K562 (cell line): ENCODE data around the gene GNAQ. TPM values are rescaled to one million over a fixed set of nuclear protein-coding genes. Genes with fewer than 3 reads are reported as not detected.
A peak's percentile ranks its signal among the peaks of the same experiment; 100 is the strongest.

ENCODE experiments used
- CBFA2T2 ChIP-seq: fragments of 450-650 bp; conservative IDR thresholded peaks from 2 replicates; pipeline ENCODE4 v1.6.1; 2017; ENCODE audit warnings: mild to moderate bottlenecking
- RBM17 ChIP-seq: fragments of 200-400 bp; formaldehyde crosslinking; IDR thresholded peaks from 2 replicates; pipeline ENCODE4 v1.6.1; 2017; ENCODE audit warnings: low read depth, mild to moderate bottlenecking, low read length, borderline replicate concordance
- RERE ChIP-seq: sonication (generic); formaldehyde crosslinking; IDR thresholded peaks from 2 replicates; pipeline ENCODE4 v1.8.0; 2023; ENCODE audit warnings: missing genetic modification reagents, mild to moderate bottlenecking, borderline replicate concordance
- SIN3B ChIP-seq: fragments of 450-650 bp; IDR thresholded peaks from 2 replicates; pipeline ENCODE4 v1.6.1; 2017; ENCODE audit warnings: low read depth, mild to moderate bottlenecking, moderate library complexity
- WHSC1 ChIP-seq: IDR thresholded peaks from one replicate; pipeline ENCODE4 v1.6.1; 2012; ENCODE audit warnings: low read length, control low read depth, inconsistent platforms
- ZBTB43 ChIP-seq: sonication (generic); formaldehyde crosslinking; IDR thresholded peaks from 2 replicates; pipeline ENCODE4 v1.8.0; 2023; ENCODE audit warnings: mild to moderate bottlenecking, missing genetic modification reagents
- ZBTB7A ChIP-seq: IDR thresholded peaks from 2 replicates; pipeline ENCODE4 v1.6.1; 2011; ENCODE audit warnings: low read depth, mild to moderate bottlenecking, low read length, moderate library complexity, borderline replicate concordance; ENCODE audit not compliant: control insufficient read depth
- polyA plus RNA-seq, 8 experiments: library from polyadenylated mRNA; depleted of rRNA in 4 of 8; stranded (reverse) in 5 of 8; unstranded in 3 of 8; fragments of >200 nt; fragmentation: Nextera tagmentation in 2 of 8; fragmentation: Illumina TruSeq in 1 of 8; extraction: Ambion mirVana in 2 of 8; extraction: Trizol in 1 of 8; gene quantifications; 2 replicates each; pipeline versions ENCODE4 v1.2.1 to v1.2.3, GENCODE V29; 2011 to 2014; ENCODE audit warnings: inconsistent platforms in 1 of 8, missing spikeins in 1 of 8
- total RNA-seq, 7 experiments: library from RNA; depleted of rRNA in 6 of 7; stranded (reverse); fragments of >200 nt in 6 of 7; fragmentation: Illumina TruSeq in 2 of 7; extraction: Trizol in 2 of 7; gene quantifications; 2 replicates each; pipeline versions ENCODE4 v1.2.1 to v1.2.3, GENCODE V29; 2011 to 2021; ENCODE audit warnings: low replicate concordance in 1 of 7

Gene GNAQ
- total and polyA plus RNA-seq, 9 of the 15 experiments (the other 6 are each of a cell fraction or from before 2014, with no cell fraction given) = 4.8 to 27.9 (median 17.5) TPM

GRCh38 chr9:77826116-77826515 lies 205.5 kb downstream of the GNAQ start (continued):
- TF ChIP-seq RERE (CRISPR knock-in tag) (no peak), WHSC1 (no peak), SIN3B (no peak), CBFA2T2 (peak; percentile 38; the same call in 1 of the 2 replicates), RBM17 (no peak), ZBTB43 (CRISPR knock-in tag) (no peak), ZBTB7A (no peak)
